CD4-positive, alpha-beta T cell treated with Interleukin-15 for 4 hours (primary cell): ENCODE results near the gene RASSF9.

Experiments used
- DNase-seq: peaks from one replicate; pipeline ENCODE4 v3.0.0-alpha.2; 2020; ENCODE audit warnings: low spot score

Gene RASSF9

DNA sequence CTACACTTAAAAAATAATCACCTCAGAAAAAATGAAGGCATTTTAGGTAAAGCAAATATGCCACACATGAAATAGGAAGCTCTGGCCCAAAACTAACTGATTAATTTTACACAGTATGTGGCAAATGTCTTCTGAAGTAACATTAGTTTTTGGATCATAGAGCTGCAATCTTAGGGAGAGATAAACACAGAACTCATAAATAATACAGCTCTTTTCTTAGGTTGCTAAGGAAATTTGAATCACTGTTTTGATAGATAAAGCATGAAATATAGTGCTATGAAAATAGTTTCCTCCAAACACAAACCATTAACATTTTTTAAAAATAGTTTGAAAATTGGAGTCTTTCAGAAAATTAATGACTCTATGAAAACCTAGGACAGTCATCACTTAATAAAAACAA lies 15.0 kb downstream of the RASSF9 start:
- DNase-seq: no peak

DNA sequence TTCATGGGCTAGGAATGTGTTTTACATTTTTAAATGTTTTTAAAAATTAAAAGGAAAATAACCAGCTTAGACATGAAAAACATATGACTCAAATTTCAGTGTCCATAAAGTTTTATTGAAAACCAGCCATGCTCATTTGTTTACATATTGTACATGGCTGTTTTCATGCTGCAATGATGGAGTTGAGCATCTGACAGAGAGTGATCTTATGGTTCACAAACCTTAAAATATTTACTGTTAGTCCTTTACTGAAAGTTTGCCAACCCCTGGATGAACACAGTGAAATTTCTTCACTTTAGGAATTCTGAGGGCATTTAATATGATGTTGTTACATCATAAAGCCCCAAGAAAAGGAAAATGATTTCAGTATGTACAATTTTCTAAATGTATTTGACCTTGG lies 16.1 kb downstream of the RASSF9 start:
- DNase-seq: no peak

DNA sequence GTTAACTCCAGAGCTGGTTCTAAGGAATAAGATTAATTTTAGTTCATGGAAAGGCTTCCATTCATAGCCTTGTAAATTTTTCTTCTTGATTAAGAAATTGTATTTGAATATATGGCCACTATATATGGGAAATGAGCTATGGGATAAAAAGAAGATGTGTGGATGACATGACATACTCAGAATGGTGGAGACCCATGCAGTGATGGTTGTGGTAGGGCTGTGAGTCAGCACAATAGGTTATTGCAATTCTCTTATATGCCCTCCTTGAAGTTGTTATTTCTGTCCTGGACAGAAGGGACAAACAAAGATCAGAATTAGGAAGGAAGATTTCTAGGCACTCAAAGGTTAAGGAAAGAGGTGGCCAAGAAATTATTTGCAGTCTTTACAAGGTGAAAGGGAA lies 21.5 kb downstream of the RASSF9 start:
- DNase-seq: no peak

DNA sequence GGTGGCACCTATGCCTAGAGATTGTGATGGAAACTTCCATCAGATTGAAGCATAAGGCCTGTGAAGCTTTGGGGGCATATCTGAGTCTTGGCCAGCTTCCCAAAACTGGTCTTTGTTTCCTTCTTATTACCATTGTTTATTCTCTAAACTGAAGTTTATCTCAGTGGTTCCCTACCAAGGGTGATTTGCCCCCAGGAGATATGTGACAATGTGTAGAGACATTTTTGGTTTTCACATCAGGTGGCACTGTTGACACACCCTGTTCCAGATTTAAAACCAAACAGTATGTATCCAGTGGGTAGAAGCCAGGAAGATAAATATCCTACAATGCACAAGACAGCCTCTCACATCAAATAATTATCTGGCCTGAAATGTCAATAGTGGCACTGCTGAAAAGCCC lies 22.1 kb downstream of the RASSF9 start:
- DNase-seq: no peak

DNA sequence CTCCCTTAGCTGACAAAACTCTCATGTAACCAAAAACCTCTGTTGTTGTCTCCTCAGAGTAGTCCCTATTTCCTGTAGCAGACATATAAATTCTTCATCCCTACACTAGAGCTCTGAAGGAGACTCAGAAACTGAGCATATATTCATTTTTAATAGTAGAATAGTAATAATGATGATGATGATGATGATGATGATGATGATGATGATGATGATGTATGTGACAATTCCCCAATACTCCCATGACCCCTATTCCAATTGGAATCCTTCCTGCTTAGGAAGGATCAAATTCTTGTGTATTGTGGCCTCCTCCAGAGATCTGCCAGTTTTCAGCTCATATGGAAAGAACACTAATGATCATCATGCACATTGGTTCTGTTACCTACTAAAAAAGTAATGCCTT lies 26.7 kb downstream of the RASSF9 start:
- DNase-seq: no peak

DNA sequence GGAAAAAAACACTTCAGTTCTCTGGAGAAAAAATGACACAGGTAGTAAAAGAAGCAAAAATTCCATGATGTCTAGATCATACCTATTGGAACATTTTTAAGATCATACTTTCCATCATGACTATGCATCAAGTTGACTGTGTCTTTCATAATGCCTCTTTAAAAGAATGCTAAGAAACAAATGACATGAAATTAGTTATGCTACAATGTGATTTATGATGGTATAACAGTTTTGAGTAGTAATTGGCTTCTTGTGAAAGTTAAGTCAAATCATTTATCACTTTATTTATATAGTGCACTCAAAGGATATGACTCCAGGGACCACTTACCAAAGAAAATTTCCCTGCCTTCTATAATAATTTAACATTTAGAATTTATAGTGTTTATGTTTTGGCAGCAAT lies 28.5 kb downstream of the RASSF9 start:
- DNase-seq: no peak

DNA sequence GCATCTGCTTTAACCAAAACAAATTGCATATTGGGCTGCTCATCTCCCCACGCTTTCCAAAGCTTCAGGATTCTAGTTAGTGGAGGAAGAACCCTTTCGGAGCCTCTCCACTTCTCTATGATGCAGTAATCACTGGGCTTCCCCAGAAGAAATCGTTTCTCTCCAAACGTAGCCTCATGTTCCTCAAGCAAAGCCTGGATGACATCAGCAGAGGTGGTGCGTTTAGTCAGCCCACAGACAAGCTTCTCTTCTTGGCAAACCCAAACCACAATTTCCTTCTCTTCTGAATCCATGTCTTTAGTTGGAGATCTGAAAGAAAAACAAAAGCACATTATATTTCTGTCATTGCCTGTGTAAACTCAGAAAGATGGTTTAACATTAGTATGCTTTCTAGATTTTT lies 30.6 kb downstream of the RASSF9 start:
- no peak for DNase-seq

DNA sequence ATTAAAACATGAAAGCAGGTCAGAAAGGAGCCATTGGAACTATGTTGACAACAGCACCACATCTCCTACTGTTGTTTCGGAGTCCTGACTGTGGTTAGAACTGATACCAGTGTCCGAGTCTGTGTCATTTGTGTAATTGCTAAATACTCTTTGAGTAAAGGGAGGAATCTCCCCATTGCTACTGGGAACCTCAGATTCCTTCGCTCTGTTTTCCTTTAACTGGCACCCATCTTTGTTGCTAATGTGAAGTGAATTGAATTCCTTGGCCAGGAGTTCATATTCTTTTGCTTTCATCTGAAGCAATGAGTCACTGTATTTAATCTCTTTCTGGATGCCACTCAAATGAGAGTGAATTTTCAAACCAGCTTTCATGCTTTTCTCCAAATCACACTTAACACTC lies 31.5 kb downstream of the RASSF9 start:
- DNase-seq: no peak

DNA sequence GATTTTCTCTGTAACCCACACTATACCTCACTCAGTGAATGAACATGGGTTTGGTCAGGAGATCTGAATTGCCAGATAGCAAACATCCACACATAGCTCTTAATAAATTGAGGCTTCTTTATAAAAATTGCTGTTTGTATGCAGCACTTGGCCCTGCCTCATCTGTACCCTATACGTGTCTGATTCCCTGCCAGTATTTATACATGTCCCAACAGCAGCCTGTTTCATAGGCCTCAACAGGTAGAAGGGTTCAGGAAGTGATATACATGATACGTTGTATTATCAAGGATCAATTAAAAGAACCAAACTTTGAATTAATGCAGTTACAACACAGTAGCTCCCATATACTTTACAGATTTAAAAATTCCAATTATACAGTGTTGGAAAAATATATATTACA lies 32.3 kb downstream of the RASSF9 start:
- no peak for DNase-seq

DNA sequence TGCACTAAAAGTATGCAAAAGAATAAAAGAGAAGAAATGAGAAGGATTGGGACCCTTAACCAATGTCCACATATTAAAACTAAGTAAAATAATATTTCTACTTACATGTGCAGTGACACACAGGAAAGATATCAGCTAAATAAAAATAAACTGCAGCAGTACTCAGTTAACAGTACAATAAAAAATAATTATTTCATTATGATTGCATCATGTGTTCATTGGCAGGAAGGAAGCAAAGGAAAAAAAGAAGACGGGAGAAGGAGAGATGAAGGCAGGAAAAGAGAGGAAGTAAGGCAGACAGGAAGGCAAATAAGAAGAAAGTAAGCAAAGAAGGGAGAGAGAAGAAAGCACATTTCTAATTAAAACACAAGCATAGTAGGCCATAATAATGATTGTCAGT lies 33.0 kb downstream of the RASSF9 start:
- DNase-seq: no peak

DNA sequence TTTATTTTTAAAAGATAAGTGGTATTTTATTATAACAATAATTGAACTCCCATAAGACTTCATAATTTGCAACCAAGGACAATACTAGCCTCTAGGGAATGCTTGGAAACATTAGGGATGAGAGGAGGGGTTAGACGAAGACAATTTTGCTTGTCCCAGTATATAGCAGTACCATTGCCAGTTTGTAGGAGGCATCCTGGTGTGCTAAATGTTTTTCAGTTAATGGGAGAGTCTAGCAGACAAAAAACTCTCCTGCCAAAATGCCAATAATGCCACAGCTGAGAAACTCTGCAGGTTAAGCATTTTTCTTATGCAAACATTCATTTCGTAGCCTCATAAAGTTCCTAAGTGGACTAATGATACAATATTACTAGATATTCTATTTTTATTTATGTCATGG lies 38.1 kb downstream of the RASSF9 start:
- no peak for DNase-seq

DNA sequence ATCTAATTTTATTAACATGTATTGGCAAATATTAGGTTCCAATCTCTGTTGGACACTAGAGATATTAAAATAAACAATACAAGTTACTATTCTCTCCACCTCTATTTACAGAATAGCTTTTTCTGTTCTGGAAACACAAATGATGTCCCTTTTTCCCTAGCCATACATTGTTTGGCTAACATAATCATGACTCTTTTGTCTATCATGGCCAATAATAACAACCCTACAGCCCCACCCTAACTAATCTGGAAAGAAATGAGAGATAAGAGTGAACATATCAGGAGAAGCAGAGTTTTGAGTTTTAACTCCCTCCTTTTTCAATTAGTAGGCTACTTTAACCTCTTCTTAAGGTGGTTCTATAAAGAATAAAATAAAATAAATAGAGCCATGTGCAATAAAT lies 40.2 kb downstream of the RASSF9 start:
- DNase-seq: no peak

DNA sequence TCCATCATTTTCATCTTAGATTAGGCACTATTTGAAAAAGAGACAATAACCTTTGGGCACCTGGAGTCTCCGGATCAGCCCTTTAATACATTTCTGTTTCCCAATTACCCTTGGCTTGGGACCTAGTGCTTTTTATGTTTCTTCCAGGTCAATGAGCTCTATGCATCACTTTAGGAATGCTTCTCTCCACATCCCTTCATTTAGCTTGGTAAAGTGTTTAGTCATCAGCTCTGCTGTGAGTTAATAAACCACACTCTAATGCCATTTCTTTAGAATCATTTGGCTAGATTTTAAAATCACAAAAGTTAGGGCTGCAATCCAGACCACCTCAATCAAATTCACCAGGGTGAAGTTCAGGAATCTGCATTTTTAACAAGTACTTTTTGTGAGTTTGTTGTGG lies 41.7 kb downstream of the RASSF9 start:
- no peak for DNase-seq

DNA sequence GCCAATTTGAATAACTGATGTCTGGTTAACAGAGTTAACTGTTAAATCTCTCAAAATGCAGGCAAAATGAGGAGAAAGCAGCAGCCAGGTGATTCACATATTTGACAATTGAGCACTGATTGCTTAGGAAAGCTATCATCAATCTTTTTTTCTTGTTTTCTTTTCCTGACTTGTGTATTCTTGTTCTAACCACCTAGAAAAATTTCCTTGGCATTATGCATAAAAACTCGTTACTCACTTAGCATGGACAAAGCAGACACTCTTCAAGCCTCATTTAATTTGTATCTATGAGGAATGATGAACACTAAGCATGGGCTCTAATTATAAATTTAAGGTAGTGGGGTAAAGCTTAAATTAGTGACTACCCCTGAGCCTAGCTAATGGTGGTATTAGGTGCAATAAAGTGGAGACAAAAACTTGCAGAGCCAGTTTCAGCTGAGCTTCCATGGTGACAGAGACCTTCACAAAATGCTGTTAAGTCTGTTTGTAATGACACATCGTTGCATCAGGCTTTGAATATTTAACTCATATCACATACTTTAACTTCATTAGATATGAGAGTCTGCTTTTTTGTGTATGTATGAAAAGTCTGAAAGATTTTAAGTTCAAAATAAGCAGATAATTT lies 52.0 kb downstream of the RASSF9 start:
- DNase-seq: no peak

DNA sequence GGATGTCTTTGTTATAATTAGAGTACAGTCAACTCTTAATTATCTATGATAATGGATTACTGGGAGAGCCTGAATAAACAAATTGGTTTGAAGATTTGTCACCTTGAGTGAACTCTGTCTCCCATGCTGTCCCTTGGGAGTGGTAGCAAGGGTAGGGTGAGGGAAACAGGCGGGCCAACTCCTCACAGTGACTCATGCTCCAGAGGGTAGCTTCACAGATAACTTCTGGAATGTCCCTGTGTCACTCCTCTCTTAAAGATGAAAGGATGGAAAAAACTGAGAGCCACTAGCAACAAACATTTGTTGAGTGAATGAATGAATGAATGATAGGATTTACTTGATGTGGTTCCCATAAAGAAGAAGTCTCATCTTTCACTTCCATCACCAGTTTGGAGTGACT lies 53.5 kb downstream of the RASSF9 start:
- DNase-seq: no peak

DNA sequence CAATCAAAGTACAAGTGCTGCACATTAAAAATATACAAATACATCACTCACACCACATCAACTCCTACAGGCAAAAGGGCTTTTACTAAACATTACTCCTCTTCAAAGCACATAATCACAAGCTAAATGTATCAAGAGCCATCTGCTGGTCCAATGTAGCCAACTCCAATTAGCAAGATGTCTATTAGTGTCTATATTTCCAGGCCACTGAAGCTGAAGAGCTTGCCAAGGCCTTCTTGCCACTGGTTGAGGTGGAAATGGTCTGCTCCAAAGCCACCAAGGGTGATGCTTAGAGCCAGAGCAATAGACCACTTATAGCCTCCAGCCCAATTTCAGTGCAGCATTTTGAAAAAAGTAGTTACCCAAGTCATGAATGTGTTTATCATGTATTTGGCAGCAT lies 54.4 kb downstream of the RASSF9 start:
- no peak for DNase-seq

DNA sequence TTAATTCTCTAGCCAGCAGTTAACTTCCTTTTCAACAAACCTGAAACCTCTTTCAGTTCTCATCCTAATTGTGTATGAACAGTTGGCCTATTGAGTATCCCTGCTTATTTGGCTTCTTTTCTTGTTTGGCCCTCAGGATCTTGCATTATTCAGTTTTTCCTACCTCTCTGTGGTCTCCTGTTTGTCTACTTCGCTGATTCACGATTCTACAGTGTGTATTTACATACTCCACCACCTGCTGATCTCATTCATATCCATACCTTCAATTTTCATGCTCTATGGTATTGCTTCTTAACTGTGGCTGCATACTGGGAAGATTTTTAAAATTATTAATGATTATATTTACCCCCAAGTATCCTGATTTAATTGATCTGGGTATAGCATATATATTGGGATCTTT lies 56.4 kb downstream of the RASSF9 start:
- DNase-seq: no peak

DNA sequence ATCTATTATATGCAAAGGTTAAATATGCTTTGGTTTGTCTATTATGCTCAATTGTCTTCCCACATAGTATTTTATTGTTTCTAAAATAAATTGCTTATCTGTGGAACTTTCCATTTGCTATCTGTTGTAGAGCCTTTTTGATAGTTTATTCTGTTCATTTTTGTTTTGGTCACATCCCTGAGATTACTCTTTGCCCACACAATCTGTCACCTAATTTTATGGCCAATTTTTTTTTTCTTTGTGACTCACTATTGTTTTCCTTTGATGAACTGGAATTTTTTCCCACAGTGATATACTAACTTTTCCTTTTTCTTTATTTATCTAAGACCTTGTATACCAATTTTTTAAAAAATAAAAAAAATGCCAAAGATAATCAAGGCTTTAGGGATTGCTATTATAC lies 61.1 kb downstream of the RASSF9 start:
- DNase-seq: no peak

DNA sequence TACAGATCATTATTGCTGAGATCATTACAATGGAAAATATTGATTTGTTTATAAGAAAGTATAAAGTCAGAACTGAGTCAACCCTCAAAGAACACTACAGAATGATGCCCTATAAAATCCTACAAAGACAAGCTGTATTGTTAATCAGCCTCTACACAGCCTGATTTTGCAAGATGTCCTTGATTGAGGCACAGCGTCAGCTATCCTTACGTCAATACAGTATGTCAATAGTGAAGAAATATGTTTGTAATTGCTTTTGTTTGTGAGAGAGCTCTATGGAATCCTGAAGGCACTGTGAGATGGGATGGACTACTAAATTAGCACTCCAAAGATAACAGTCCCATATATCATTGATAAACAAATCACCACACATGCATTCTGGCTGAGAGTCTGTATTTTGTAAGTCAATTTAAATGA lies 70.7 kb downstream of the RASSF9 start:
- no peak for DNase-seq

DNA sequence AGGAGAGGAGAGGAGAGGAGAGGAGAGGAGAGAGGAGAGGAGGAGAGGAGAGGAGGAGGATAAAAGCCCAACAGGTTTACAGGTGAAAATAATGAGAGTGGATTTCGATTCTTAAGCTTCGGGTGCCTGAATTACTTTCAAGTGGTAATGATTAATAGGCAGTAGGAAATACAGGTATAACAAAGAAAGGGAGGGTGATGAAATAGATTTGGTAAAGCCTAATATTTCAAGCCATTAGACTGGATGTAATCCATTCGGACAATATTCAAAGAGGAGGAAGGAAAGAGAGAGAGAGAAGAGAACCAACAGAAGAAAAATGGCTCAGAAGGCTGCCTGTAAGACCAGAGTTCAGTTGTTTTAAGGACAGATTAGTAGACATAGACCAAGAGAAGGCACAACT lies 76.6 kb downstream of the RASSF9 start:
- DNase-seq: no peak

DNA sequence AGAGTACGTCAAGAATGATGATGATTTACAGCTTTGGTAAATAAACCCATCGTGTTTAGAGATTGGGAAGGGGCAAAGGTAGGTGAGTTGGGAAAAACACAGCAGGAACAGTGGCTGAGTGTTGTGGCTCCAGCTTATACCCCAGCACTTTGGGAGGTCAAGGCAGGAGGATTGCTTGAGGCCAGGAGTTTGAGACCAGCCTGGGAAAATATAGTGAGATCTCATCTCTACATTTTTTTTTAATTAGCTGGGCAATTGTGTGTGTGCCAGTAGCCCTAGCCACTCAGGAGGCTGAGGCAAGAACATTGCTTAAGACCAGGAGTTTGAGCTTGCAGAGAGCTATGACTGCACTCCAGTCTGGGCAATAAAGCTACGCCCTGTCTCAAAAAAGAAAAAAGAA lies 77.1 kb downstream of the RASSF9 start:
- DNase-seq: no peak

DNA sequence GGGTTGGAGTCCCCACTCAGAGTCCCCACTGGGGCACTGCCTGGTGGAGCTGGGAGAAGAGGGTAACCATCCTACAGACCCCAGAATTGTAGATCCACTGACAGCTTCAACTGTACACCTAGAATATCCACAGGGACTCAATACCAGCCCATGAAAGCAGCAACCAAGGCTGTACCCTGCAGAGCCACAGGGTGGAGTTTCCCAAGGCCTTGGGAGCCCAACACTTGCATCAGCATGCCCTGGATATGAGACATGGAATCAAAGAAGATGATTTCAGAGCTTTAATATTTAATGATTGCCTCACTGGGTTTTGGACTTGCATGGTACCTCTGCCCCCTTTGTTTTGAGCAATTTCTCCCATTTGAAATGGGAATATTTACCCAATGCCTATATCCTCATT lies 80.4 kb downstream of the RASSF9 start:
- DNase-seq: no peak
